Prostate gland (tissue), 2 donors: Measurements from ENCODE around the gene ORMDL1. TPM values are rescaled to one million over a fixed set of nuclear protein-coding genes. Genes with fewer than 3 reads are reported as not detected.

Source experiments
- DNase-seq: peaks from one replicate; pipeline ENCODE4 v3.0.0-alpha.2; 2019; ENCODE audit warnings: low spot score
- H3K27ac ChIP-seq, 2 donors: fragments of 200-600 bp; sonication (generic); 2 replicates each; pipeline ENCODE4 v1.5.1; 2017 to 2019
- H3K27me3 ChIP-seq: fragments of 200-600 bp; sonication (generic); replicated peaks from 2 replicates; pipeline ENCODE4 v1.5.1; 2019; ENCODE audit not compliant: insufficient read depth
- H3K36me3 ChIP-seq, 2 donors: fragments of 200-600 bp; sonication (generic); 1 replicate in 1 of 2; 2 replicates in 1 of 2; pipeline versions ENCODE4 v1.5.1 to v1.8.1; 2017 to 2019
- H3K4me1 ChIP-seq: fragments of 200-600 bp; sonication (generic); replicated peaks from 2 replicates; pipeline ENCODE4 v1.5.1; 2019
- H3K4me3 ChIP-seq, 2 donors: fragments of 200-600 bp; sonication (generic); 2 replicates each; pipeline ENCODE4 v1.5.1; 2017 to 2019
- H3K9me3 ChIP-seq: fragments of 200-600 bp; sonication (generic); 2 replicates; pipeline ENCODE4 v1.5.1; 2017
- CTCF ChIP-seq, 4 experiments: fragments of 200-600 bp in 2 of 4; fragments of 450-650 bp in 2 of 4; sonication (generic) in 2 of 4; IDR thresholded peaks; 1 replicate in 3 of 4; 2 replicates in 1 of 4; pipeline ENCODE4 v1.5.1; 2016 to 2019; ENCODE audit warnings: antibody characterized with exemption in 4 of 4, mild to moderate bottlenecking in 2 of 4, moderate library complexity in 2 of 4
- POLR2A ChIP-seq: fragments of 450-650 bp; IDR thresholded peaks from one replicate; pipeline ENCODE4 v1.6.1; 2016; ENCODE audit warnings: antibody characterized with exemption, mild to moderate bottlenecking
- POLR2AphosphoS5 ChIP-seq: sonication (generic); formaldehyde crosslinking; IDR thresholded peaks from one replicate; pipeline ENCODE4 v1.6.1; 2017; ENCODE audit warnings: antibody characterized with exemption
- WGBS: methylation state at CpG from one replicate; pipeline ENCODE4 v1.1.5; 2018; 5-methylcytosine and 5-hydroxymethylcytosine counted together
- intact Hi-C: fragments of 100-400 bp; cut with DNase I; formaldehyde crosslinking; loops from one replicate; pipeline ENCODE4 v1.14.2; 2022
- total RNA-seq, 2 donors: library from RNA; depleted of rRNA; stranded (reverse); fragments of >200 nt; gene quantifications; one replicate each; pipeline ENCODE4 v1.1.0, GENCODE V29; 2016

ORMDL1 gene
- total RNA-seq, 2 donors from 2014 or later = 48.0 to 86.7 TPM

GRCh38 chr2:189794310-189794709 lies 10.2 kb upstream of the ORMDL1 start:
- Histone ChIP-seq H3K4me1 (no peaks in the 10 kb centered on the region), H3K27me3 (no peaks in the 10 kb centered on the region), H3K4me3 (no peak overlapping the region), H3K27ac (no peak overlapping the region), H3K36me3 (no peaks in the 10 kb centered on the region), H3K9me3 (no peaks in the 10 kb centered on the region)
- TF ChIP-seq POLR2A = no peak
- TF ChIP-seq CTCF (IDR thresholded peaks at IDR 0.05) = no peak
- no peak for TF ChIP-seq POLR2AphosphoS5
- intact Hi-C loops = no loop called here
- DNase-seq = no peak
- WGBS = 100% methylated on average over 1 of the region's 1 CpG

- WGBS = 91% methylated on average over 12 of the region's 12 CpGs
- H3K4me1 ChIP-seq = no peaks in the 10 kb centered on the region
- H3K27ac ChIP-seq = no peak overlapping the region
- TF ChIP-seq CTCF (IDR thresholded peaks at IDR 0.05) (no peak), POLR2A (no peak)
- no peak overlapping the region for H3K4me3 ChIP-seq
- no peaks in the 10 kb centered on the region for H3K9me3 ChIP-seq
- no peaks in the 10 kb centered on the region for H3K36me3 ChIP-seq
- no peaks in the 10 kb centered on the region for H3K27me3 ChIP-seq
- intact Hi-C loops = no loop called here
- DNase-seq = no peak
Observed at GRCh38 chr2:189791338-189792042, 7.4 kb upstream of the ORMDL1 start.

- TF ChIP-seq POLR2A = no peak
- TF ChIP-seq POLR2AphosphoS5 = no peak
- no peak for TF ChIP-seq CTCF (IDR thresholded peaks at IDR 0.05)
- WGBS = under 1% methylated on average over 16 of the region's 17 CpGs
- Histone ChIP-seq H3K4me1 (no peaks in the 10 kb centered on the region), H3K27ac (peak overlapping the region; percentile 94 to 96), H3K36me3 (no peaks in the 10 kb centered on the region), H3K27me3 (no peaks in the 10 kb centered on the region), H3K9me3 (no peaks in the 10 kb centered on the region), H3K4me3 (peak overlapping the region; percentile 78 to 80)
- DNase-seq = no peak
- intact Hi-C loops = loop anchor here (10.0 kb wide), 1 partner anchor 531 kb away; the partner anchor contains the start of gene HIBCH
Observed at GRCh38 chr2:189783451-189783926, 650 bp downstream of the ORMDL1 start.

DNA sequence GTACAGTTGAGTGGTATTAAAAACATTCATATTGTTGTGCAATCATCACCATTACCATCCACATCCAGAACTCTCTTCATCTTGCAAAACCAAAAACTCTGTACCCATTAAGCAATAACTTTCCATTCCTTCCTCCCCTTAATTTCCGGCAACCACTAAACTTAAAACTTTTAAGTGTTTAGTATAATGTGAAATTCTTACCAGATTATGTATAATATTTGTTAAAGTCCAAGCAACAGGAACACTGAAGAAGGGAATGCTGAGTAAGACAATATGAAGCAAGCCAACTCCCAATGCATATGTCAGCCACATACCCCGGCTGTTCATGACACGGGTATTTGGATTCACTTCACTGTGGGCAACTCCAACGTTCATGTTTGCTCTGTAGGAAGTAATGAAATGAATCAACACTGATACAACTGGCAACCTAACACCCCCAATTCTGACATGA lies 1.9 kb downstream of the ORMDL1 start:
- no peaks in the 10 kb centered on the region for H3K9me3 ChIP-seq
- H3K27me3 ChIP-seq = no peaks in the 10 kb centered on the region
- intact Hi-C loops = loop anchor here (10.0 kb wide), 1 partner anchor 533 kb away; the partner anchor contains the start of gene HIBCH
- no peak overlapping the region for H3K4me3 ChIP-seq
- no peak for TF ChIP-seq CTCF (IDR thresholded peaks at IDR 0.05)
- no peak for TF ChIP-seq POLR2A
- no peak for TF ChIP-seq POLR2AphosphoS5
- no peak overlapping the region for H3K27ac ChIP-seq
- H3K36me3 ChIP-seq = no peaks in the 10 kb centered on the region
- WGBS = 55% methylated on average over 4 of the region's 4 CpGs
- DNase-seq = no peak
- H3K4me1 ChIP-seq = no peaks in the 10 kb centered on the region

DNA sequence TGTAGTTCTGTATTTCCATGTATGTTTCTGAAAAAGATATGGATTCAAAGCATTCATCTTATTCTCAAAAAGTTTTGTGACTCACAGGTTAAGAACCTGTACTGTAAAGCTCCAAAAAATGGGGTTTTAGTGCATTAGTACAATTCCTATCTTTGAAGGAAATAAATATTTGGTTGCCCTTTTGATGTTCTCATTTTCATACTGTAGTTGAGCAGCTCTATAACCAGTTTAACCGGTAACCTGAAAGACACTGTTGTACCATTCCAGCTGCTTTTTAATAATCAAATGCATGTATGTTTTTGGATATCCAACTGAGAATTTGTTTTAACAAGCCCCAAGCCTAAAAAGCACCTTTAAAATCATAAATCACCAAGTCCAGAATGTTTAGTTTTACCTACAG lies 11.9 kb downstream of the ORMDL1 start:
- DNase-seq = no peak
- H3K4me3 ChIP-seq = no peak overlapping the region
- H3K9me3 ChIP-seq = no peaks in the 10 kb centered on the region
- H3K27me3 ChIP-seq = no peaks in the 10 kb centered on the region
- intact Hi-C loops = no loop called here
- H3K27ac ChIP-seq = no peak overlapping the region
- no peaks in the 10 kb centered on the region for H3K36me3 ChIP-seq
- peaks cover 3% of the 10 kb centered on the region for H3K4me1 ChIP-seq
- 39% methylated on average over 1 of the region's 1 CpG for WGBS
- TF ChIP-seq POLR2A = no peak
- TF ChIP-seq CTCF (IDR thresholded peaks at IDR 0.05) = no peak
- no peak for TF ChIP-seq POLR2AphosphoS5
